Naive thymus-derived CD4-positive, alpha-beta T cell (primary cell): Measurements from ENCODE around the gene ZCCHC14. TPM values are rescaled to one million over a fixed set of nuclear protein-coding genes. Genes with fewer than 3 reads are reported as not detected.
"Not testable (repeated sequence)": the region's sequence is repeated elsewhere in the genome, so short reads cannot be mapped to it uniquely, and the experiment has no call there.

Source experiments
- ATAC-seq: fragments of 150-1000 bp; cut with Tn5 transposase; 2 replicates; pipeline ENCODE4 v1.10.0; 2021; ENCODE audit warnings: mild to moderate bottlenecking, moderate library complexity
- CTCF ChIA-PET: fragments of 350-600 bp; sonication (Branson Sonifier 250); formaldehyde crosslinking; loops from one replicate; lab custom pipeline; 2021; ENCODE audit warnings: antibody characterized with exemption; lab: Charles Lee
- POLR2A ChIA-PET: fragments of 350-600 bp; sonication (Branson Sonifier 250); formaldehyde crosslinking; loops from one replicate; lab custom pipeline; 2021; ENCODE audit warnings: antibody characterized with exemption, inconsistent platforms; lab: Charles Lee
- DNase-seq, 9 donors: peaks; one replicate each; pipeline versions ENCODE4 v3.0.0 to v3.0.0-alpha.2; 2020 to 2022; ENCODE audit warnings: mixed read lengths in 1 of 9
- H3K27ac ChIP-seq: one replicate; pipeline ENCODE4 v1.7.0; 2013; ENCODE audit warnings: mild to moderate bottlenecking, low read depth, low read length, moderate library complexity
- H3K27me3 ChIP-seq, 2 donors: one replicate each; pipeline ENCODE4 v1.7.0; 2013; ENCODE audit warnings: low read length in 2 of 2, mild to moderate bottlenecking in 2 of 2, moderate library complexity in 2 of 2; ENCODE audit not compliant: control insufficient read depth in 2 of 2, insufficient read depth in 2 of 2
- H3K36me3 ChIP-seq, 3 experiments: 1 replicate in 2 of 3; 2 replicates in 1 of 3; pipeline ENCODE4 v1.7.0; 2013; ENCODE audit warnings: low read length in 3 of 3, mild to moderate bottlenecking in 3 of 3, moderate library complexity in 1 of 3; ENCODE audit not compliant: insufficient read depth in 3 of 3, control insufficient read depth in 2 of 3
- H3K4me1 ChIP-seq, 2 donors: one replicate each; pipeline ENCODE4 v1.7.0; 2013; ENCODE audit warnings: low read length in 2 of 2, mild to moderate bottlenecking in 2 of 2, moderate library complexity in 1 of 2; ENCODE audit not compliant: control insufficient read depth in 2 of 2, insufficient read depth in 2 of 2
- H3K4me3 ChIP-seq: 2 replicates; pipeline ENCODE4 v1.7.0; 2013; ENCODE audit warnings: mild to moderate bottlenecking, low read length
- H3K9me3 ChIP-seq, 3 experiments: 1 replicate in 2 of 3; 2 replicates in 1 of 3; pipeline ENCODE4 v1.7.0; 2013; ENCODE audit warnings: low read length in 3 of 3; ENCODE audit not compliant: control insufficient read depth in 2 of 3
- H3K27ac Mint-ChIP-seq, 9 donors: one replicate each; pipeline ENCODE4 v1.8.0; 2020 to 2022; ENCODE audit warnings: mixed read lengths in 9 of 9, mild to moderate bottlenecking in 8 of 9, moderate library complexity in 5 of 9, inconsistent platforms in 2 of 9
- H3K27me3 Mint-ChIP-seq, 5 donors: one replicate each; pipeline ENCODE4 v1.8.0; 2021 to 2022; ENCODE audit warnings: mixed read lengths in 5 of 5, mild to moderate bottlenecking in 1 of 5
- H3K36me3 Mint-ChIP-seq, 5 donors: one replicate each; pipeline ENCODE4 v1.8.0; 2020 to 2022; ENCODE audit warnings: mixed read lengths in 5 of 5, mild to moderate bottlenecking in 3 of 5, inconsistent platforms in 1 of 5
- H3K4me1 Mint-ChIP-seq, 7 donors: one replicate each; pipeline ENCODE4 v1.8.0; 2020 to 2022; ENCODE audit warnings: mixed read lengths in 7 of 7, mild to moderate bottlenecking in 3 of 7, inconsistent platforms in 1 of 7
- H3K4me3 Mint-ChIP-seq, 10 donors: one replicate each; pipeline ENCODE4 v1.8.0; 2020 to 2022; ENCODE audit warnings: mild to moderate bottlenecking in 10 of 10, mixed read lengths in 10 of 10, moderate library complexity in 6 of 10, inconsistent platforms in 2 of 10
- H3K9me3 Mint-ChIP-seq, 11 donors: one replicate each; pipeline ENCODE4 v1.8.0; 2020 to 2022; ENCODE audit warnings: mixed read lengths in 11 of 11, mild to moderate bottlenecking in 4 of 11, inconsistent platforms in 1 of 11, moderate library complexity in 1 of 11
- intact Hi-C, 2 donors: fragments of 100-400 bp; cut with micrococcal nuclease; formaldehyde crosslinking; loops; one replicate each; pipeline ENCODE4 v1.15.1; 2023
- polyA plus RNA-seq, 2 donors: library from polyadenylated mRNA; unstranded; fragments of 300-500 nt; fragmentation: Illumina TruSeq; gene quantifications; one replicate each; pipeline ENCODE4 v1.2.3, GENCODE V29; 2021
- total RNA-seq, 6 experiments: library from RNA in 5 of 6; stranded (reverse) in 5 of 6; gene quantifications; 1 replicate in 5 of 6; 2 replicates in 1 of 6; pipeline ENCODE4 v1.2.3 and lab custom pipeline; 2021 to 2026

The ZCCHC14 gene
- total and polyA plus RNA-seq, 7 experiments from 2014 or later: 0.64 to 34.2 (median 18.3) TPM

DNA sequence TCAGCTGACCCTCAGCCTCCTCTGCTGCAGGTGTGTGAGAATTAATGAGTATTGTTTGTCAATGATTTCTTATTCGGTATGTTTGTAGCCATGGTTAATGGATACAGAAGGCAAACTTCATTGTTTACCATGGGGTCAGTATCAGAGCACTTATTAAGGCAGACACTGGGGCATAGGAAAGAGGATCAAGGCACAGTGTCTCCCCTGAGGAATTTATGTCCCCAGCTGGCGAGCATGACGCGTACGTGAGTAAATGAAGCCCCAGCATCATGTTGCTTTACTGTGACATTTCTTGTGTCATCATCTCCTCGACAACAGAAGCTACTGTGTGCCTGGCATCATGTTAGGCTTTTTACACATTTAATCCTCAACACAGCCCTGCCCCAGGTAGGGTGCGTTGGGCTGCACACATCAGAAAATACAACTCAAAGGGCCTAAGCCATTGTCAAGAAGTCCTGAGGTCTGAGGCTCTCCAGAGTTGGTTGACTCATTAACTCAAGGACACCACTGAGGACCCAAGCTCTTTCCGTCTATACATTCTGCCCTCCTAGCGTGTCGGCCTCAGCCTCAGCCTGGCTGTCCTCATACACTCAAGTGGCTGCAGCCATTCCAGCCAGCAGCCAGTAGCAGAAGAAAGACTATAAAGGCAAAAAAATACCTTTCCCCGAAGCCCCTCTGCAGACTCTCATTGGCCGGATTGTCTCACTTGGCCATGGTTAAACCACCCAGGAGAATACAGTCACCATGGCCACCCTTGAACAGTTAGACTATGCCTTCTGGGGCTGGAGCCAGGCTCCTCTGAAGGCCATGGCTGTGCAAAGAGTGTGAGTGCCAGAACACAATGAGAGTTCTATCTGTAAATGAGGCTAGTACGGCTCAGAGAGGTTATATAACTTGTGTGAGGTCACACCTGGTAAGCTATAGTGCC is 13.9 kb upstream of the ZCCHC14 start:
- no peaks in the 10 kb centered on the region for H3K36me3 ChIP-seq
- no peaks in the 10 kb centered on the region for H3K27me3 ChIP-seq
- H3K27ac ChIP-seq: no peak overlapping the region
- CTCF ChIA-PET: interaction anchor here (0.7 kb wide), 1 partner anchor 1264 kb away, joined by 3 read pairs; no protein-coding TSS in a partner anchor
- H3K4me1 Mint-ChIP-seq: peaks cover 0 to 10% (median 7%) of the 10 kb centered on the region in 7 donors
- H3K27me3 Mint-ChIP-seq: peaks cover 14 to 21% (median 17%) of the 10 kb centered on the region in 5 donors
- no peaks in the 10 kb centered on the region for H3K4me1 ChIP-seq
- peak overlapping the region in 1 of 9 donors; percentile 39 for H3K27ac Mint-ChIP-seq
- no peak for DNase-seq
- H3K36me3 Mint-ChIP-seq: peaks cover 0 to 4% (median 0%) of the 10 kb centered on the region in 5 donors
- peaks cover 0 to 8% (median 0%) of the 10 kb centered on the region in 11 donors for H3K9me3 Mint-ChIP-seq
- no peak for ATAC-seq
- H3K4me3 Mint-ChIP-seq: peak overlapping the region in 5 of 10 donors; percentile 0 to 56 (median 39)
- H3K4me3 ChIP-seq: no peak overlapping the region
- POLR2A ChIA-PET: no interaction called here
- no peaks in the 10 kb centered on the region for H3K9me3 ChIP-seq
- intact Hi-C loops: no loop called here

DNA sequence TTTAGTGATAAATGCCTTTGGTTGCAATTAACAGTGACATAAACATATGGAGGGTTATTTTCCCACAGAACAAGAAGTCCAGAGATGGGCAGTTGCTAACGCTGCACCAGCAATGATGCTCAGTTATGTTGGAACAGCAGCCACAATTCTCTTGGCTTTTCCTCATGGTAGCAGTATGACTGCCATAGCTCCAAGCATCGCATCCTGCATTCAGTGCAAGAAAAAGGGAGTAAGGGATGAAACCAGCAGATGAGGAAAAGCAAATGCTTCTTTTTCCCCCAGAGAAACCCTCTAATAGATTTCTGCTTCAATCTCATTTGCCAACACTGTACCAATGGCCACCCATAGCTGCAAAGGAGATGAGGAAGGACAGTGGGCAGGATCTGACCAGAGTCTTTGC is 13.0 kb upstream of the ZCCHC14 start:
- intact Hi-C loops: no loop called here
- H3K4me1 ChIP-seq: no peaks in the 10 kb centered on the region
- DNase-seq: no peak
- no peak for ATAC-seq
- ChIA-PET CTCF (no interaction called here), POLR2A (no interaction called here)
- Mint-ChIP-seq H3K4me1 (peaks cover 0 to 10% (median 8%) of the 10 kb centered on the region in 7 donors), H3K27ac (no peak overlapping the region), H3K27me3 (peaks cover 10 to 19% (median 16%) of the 10 kb centered on the region in 5 donors), H3K36me3 (no peaks in the 10 kb centered on the region), H3K9me3 (peaks cover 0 to 4% (median 0%) of the 10 kb centered on the region in 11 donors), H3K4me3 (no peak overlapping the region)
- no peak overlapping the region for H3K27ac ChIP-seq
- H3K4me3 ChIP-seq: no peak overlapping the region
- H3K27me3 ChIP-seq: no peaks in the 10 kb centered on the region
- no peaks in the 10 kb centered on the region for H3K36me3 ChIP-seq
- H3K9me3 ChIP-seq: no peaks in the 10 kb centered on the region

DNA sequence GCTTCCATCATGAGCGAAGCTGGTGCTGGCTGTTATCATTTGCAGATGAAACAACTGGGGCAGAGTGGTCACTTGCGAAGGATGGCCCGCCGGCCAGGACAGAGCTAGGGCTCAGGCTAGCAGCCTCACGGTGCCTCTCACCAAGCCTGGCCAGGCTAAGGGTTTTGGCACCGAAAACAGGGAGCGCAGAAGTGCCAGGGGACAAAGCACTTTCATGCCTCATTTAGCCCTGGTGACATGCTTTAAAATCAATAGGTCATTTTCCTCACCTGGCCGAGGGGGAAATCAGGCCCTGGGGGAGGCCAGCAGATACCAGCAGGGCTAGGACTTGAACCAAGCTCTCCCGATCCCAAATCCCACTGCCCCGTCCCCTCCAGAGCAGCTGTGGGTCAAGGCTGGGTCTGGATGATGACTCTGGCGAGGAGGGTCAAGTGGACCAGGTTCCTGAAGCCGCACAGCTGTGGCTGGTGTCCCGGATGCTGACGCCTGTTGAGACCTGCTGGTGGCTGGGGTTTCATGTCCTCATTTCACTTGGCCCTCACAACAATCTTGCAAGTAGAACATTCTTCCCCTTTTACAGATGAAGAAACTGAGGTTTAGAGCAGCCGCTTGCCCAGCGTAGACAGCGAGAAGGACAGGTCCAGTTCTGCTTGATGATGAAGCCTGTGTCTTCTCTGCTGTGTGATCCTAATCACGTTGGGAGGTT is 10.6 kb upstream of the ZCCHC14 start:
- H3K4me1 ChIP-seq, H3K4me3 ChIP-seq, H3K9me3 ChIP-seq, intact Hi-C loops, ATAC-seq, DNase-seq, H3K27me3 ChIP-seq, H3K36me3 ChIP-seq, H3K27ac Mint-ChIP-seq, H3K9me3 Mint-ChIP-seq, H3K4me3 Mint-ChIP-seq, H3K27ac ChIP-seq, H3K36me3 Mint-ChIP-seq, POLR2A ChIA-PET: not testable (repeated sequence)
- peaks cover 4 to 29% (median 10%) of the 10 kb centered on the region in 5 donors for H3K27me3 Mint-ChIP-seq
- H3K4me1 Mint-ChIP-seq: peaks cover 0 to 10% (median 8%) of the 10 kb centered on the region in 7 donors
- CTCF ChIA-PET: interaction anchor here (1.2 kb wide), 1 partner anchor 133 kb away, joined by 4 read pairs; no protein-coding TSS in a partner anchor

DNA sequence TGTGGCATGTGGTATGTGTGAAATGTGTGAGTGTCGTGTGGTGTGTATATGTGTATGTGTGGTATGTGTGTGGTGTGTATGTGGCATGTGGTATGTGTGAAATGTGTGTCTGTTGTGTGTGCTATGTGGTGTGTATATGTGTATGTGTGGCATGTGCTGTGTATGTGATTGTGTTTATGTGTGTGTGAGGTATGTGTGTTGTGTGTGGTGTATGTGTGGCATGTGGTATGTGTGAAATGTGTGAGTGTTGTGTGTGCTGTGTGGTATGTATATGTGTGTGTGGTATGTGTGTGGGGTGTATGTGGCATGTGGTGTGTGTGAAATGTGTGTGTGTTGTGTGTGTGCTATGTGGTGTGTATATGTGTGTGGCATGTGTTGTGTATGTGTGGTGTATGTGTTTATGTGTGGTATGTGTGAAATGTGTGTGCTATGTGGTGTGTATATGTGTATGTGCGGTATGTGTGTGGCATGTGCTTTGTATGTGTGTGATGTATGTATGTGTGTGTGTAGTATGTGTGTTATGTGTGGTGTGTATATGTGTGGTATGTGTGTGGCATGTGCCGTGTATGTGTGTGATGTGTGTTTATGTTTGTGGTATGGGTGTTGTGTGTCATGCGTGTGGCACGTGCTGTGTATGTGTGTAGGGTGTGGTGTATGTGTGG is 9.6 kb upstream of the ZCCHC14 start:
- POLR2A ChIA-PET: no interaction called here
- H3K9me3 ChIP-seq: no peaks in the 10 kb centered on the region
- no peak overlapping the region for H3K4me3 ChIP-seq
- no peaks in the 10 kb centered on the region for H3K36me3 ChIP-seq
- DNase-seq (no peak), ATAC-seq (no peak)
- no peak overlapping the region for H3K27ac ChIP-seq
- Mint-ChIP-seq H3K9me3 (no peaks in the 10 kb centered on the region), H3K27me3 (peaks cover 0 to 27% (median 2%) of the 10 kb centered on the region in 5 donors), H3K36me3 (no peaks in the 10 kb centered on the region), H3K27ac (no peak overlapping the region), H3K4me3 (no peak overlapping the region), H3K4me1 (peaks cover 0 to 4% (median 2%) of the 10 kb centered on the region in 7 donors)
- CTCF ChIA-PET: no interaction called here
- H3K4me1 ChIP-seq: no peaks in the 10 kb centered on the region
- no peaks in the 10 kb centered on the region for H3K27me3 ChIP-seq
- intact Hi-C loops: no loop called here

DNA sequence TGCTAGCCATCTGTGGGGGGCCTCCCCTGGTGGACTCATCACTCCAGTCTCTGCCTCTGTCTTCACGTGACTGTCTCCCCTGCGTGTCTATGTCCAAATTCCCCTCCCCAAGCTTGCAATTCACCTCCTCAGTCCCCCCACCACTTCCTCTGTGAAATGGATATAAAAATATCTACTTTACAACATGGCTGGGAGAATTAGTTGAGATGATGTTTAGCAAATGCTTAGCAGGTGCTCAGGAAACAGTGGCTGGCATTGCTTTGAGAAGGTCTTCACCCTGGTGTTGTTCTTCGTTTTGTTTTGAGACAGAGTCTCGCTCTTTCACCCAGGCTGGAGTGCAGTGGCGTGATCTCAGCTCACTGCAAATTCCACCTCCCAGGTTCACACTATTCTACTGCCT is 8.3 kb upstream of the ZCCHC14 start:
- DNase-seq (no peak), ATAC-seq (no peak)
- Mint-ChIP-seq H3K9me3 (no peaks in the 10 kb centered on the region), H3K36me3 (no peaks in the 10 kb centered on the region), H3K4me1 (peaks cover 0 to 11% (median 6%) of the 10 kb centered on the region in 7 donors), H3K4me3 (no peak overlapping the region), H3K27me3 (peaks cover 0 to 22% (median 0%) of the 10 kb centered on the region in 5 donors), H3K27ac (no peak overlapping the region)
- Histone ChIP-seq H3K4me1 (peaks cover 0 to 9% of the 10 kb centered on the region in 2 donors), H3K9me3 (no peaks in the 10 kb centered on the region), H3K27me3 (no peaks in the 10 kb centered on the region), H3K36me3 (no peaks in the 10 kb centered on the region), H3K4me3 (no peak overlapping the region), H3K27ac (no peak overlapping the region)
- ChIA-PET CTCF (no interaction called here), POLR2A (no interaction called here)
- intact Hi-C loops: no loop called here

DNA sequence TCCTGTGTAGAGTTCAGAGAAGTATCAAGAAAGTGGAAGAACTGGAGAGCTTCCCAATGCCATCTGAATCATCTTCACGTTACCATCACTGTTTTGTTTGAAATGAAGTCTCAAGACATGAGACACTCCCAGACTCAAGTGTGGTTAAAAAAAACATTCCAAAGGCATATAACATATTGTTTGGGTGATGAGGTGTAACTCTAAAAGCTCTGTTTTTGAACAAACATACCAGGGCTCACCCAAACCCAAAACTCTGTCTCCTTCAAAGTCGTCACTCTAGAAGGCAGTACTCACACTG is 6.3 kb upstream of the ZCCHC14 start:
- ChIA-PET POLR2A (no interaction called here), CTCF (no interaction called here)
- ATAC-seq: no peak
- no peaks in the 10 kb centered on the region for H3K36me3 Mint-ChIP-seq
- no peaks in the 10 kb centered on the region for H3K36me3 ChIP-seq
- intact Hi-C loops: loop anchor here in 1 of 2 donors (10.0 kb wide), 1 partner anchor 366 kb away; the partner anchor contains the start of gene SLC7A5
- H3K4me1 Mint-ChIP-seq: peaks cover 0 to 20% (median 9%) of the 10 kb centered on the region in 7 donors
- no peak overlapping the region for H3K4me3 ChIP-seq
- no peak overlapping the region for H3K4me3 Mint-ChIP-seq
- no peak overlapping the region for H3K27ac Mint-ChIP-seq
- no peaks in the 10 kb centered on the region for H3K9me3 ChIP-seq
- no peaks in the 10 kb centered on the region for H3K9me3 Mint-ChIP-seq
- DNase-seq: no peak
- H3K27ac ChIP-seq: no peak overlapping the region
- H3K27me3 ChIP-seq: no peaks in the 10 kb centered on the region
- H3K4me1 ChIP-seq: peaks cover 0 to 14% of the 10 kb centered on the region in 2 donors
- peaks cover 0 to 33% (median 0%) of the 10 kb centered on the region in 5 donors for H3K27me3 Mint-ChIP-seq
